WTC11 (cell line): ENCODE data around the gene ACKR3.

Experiments
- FOXK1 ChIP-seq: sonication (generic); formaldehyde crosslinking; IDR thresholded peaks from 2 replicates; pipeline ENCODE4 v1.8.0; 2022; ENCODE audit warnings: mild to moderate bottlenecking, moderate library complexity, missing genetic modification reagents
- NR2C2 ChIP-seq: sonication (generic); formaldehyde crosslinking; IDR thresholded peaks from 2 replicates; pipeline ENCODE4 v1.8.0; 2022; ENCODE audit warnings: mild to moderate bottlenecking, missing genetic modification reagents
- ZBTB21 ChIP-seq: sonication (generic); formaldehyde crosslinking; IDR thresholded peaks from 2 replicates; pipeline ENCODE4 v1.8.1; 2023; ENCODE audit warnings: mild to moderate bottlenecking, missing genetic modification reagents, borderline replicate concordance
- TF ChIP-seq, protein P1 (sequence below): sonication (generic); formaldehyde crosslinking; IDR thresholded peaks from 2 replicates; pipeline ENCODE4 v1.8.1; 2023; ENCODE audit warnings: mild to moderate bottlenecking, missing genetic modification reagents, moderate library complexity

DNA sequence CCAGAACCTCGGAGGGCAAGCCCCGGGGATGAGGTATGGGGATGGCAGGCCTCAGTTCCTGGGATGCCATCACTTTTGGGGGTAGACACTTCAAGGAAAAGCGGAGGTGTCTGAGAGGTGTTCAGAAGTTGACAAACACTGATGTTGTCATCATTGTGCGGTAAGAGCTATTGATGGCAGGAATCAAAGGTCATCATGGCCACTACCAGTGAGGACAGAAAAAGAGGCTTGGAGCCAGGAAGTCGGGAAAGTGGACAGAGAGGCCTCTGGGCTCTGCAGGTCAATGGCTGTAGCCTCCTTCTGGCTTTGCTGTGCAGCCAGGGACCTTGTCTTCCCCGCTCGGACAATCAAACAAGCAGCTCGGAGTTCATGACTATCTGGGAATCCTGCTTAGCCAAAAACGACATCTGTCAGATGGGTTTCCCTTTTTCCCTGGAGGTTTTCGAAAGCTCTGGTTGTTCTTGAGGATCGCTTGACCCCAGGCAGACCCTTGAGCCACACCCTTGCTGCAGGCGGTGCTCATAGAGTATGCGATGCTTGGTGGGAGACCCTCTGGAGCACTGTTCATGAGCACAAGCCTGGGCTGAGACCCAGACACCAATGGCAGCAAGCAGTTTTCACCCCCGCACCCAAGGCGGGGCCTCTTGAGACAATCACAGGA, 19.4 kb downstream of the ACKR3 start:
- TF ChIP-seq NR2C2 (CRISPR knock-in tag) (no peak), ZBTB21 (no peak), FOXK1 (no peak)
- TF ChIP-seq, protein P1, sequence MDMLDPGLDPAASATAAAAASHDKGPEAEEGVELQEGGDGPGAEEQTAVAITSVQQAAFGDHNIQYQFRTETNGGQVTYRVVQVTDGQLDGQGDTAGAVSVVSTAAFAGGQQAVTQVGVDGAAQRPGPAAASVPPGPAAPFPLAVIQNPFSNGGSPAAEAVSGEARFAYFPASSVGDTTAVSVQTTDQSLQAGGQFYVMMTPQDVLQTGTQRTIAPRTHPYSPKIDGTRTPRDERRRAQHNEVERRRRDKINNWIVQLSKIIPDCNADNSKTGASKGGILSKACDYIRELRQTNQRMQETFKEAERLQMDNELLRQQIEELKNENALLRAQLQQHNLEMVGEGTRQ: no peak
